Anterior cingulate cortex (tissue), 58 donors: ENCODE data around the gene FRMD4A.
"Not testable (repeated sequence)": the region's sequence is repeated elsewhere in the genome, so short reads cannot be mapped to it uniquely, and the experiment has no call there.

ENCODE experiments used
- DNase-seq, 58 donors: peaks; one replicate each; lab custom pipeline; 2025; lab: John Stamatoyannopoulos, UW

The FRMD4A gene

DNA sequence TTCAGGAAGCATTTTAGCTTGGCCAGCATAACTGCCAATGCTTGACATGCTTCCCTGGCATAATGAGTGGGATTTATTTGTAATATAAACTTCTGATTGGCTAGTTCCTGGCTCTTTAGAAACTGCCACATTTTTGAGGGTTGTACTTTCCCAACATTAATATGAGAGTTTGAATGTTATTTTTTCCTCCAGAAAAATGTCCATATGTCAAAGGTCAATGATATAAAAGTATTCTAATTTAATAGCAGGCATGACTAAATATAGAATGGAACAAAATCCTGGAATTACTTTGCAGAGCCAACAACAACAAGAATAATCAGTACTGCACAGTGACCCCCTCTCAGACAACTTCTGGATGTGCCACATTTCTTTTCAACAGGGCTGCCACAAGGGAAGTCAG, 391.3 kb downstream of the FRMD4A start:
- DNase-seq: no peak

DNA sequence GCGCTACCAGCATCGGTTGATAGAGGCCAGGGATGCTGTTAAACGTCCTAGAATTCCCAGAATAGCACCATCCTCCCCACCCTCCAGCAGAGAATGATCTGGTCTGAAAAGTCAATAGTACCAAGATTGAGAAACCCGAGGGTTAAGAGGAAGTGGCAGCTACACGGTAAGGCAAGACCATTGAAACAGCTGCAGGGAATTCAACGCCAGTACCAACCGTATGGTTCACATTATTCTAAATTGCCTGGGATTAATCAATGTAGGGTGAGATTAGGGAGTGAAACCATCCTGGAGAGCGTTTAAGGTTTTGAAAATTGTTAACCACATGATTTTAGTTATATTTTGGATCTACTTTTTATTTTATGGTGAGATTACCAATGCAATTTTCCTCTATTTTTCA, 391.8 kb downstream of the FRMD4A start:
- DNase-seq: no peak

DNA sequence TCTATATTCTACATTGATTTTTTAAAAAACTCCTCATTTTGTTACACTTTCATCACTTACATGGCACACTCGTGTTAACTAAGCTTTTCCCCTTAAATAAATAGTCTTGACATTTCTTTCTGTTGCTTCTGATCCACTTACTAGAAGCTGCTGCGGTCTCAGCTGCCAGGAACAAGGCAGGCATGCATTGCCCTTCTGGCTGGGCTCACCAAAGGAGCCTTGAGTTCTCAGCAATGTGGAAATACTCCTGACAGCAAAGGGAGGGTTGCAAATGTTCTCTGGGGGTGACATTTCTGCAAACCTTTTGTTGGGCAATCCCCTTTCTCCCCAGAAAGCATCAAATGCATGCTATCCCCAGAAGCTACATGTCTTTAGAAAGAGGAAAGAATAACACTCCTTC, 393.9 kb downstream of the FRMD4A start:
- DNase-seq: no peak

DNA sequence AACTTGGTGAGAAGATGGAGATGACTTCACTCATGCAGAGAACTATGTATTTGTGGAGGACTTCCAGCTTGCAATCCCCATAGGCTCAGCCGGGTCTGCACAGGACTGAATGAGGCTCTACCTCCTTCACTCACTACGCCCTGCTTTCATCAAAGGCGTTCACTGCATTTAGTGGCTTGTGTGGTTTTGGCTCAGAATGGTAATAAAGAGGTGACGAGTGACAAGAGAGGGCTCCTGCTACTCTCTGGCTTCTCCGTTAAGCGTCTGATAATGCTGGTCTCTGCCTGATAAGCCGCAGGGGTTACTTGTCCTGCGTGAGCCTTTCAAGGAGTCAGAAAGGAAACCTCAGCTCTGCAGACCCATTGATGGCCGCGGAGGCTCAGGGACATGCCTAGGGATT, 400.6 kb downstream of the FRMD4A start:
- no peak for DNase-seq

DNA sequence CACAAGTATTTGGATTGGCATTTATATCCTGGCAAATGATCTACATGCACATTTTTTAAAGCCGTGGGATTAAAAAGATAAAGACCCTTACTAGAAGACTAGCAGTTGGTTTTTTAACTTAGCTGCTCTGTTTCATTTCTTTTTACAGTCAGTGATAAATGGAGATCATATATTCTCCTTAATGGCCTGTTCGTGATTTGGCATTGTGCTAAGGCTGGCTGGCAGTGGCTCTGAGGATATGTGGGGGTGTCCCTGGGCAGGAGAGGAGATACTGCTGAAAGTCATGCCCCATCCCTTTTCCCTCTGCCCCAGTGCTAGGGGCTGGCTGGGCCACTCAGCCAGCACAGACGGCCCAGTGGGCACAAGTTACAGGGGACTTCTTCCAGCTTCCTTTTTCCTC, 402.3 kb downstream of the FRMD4A start:
- no peak for DNase-seq

DNA sequence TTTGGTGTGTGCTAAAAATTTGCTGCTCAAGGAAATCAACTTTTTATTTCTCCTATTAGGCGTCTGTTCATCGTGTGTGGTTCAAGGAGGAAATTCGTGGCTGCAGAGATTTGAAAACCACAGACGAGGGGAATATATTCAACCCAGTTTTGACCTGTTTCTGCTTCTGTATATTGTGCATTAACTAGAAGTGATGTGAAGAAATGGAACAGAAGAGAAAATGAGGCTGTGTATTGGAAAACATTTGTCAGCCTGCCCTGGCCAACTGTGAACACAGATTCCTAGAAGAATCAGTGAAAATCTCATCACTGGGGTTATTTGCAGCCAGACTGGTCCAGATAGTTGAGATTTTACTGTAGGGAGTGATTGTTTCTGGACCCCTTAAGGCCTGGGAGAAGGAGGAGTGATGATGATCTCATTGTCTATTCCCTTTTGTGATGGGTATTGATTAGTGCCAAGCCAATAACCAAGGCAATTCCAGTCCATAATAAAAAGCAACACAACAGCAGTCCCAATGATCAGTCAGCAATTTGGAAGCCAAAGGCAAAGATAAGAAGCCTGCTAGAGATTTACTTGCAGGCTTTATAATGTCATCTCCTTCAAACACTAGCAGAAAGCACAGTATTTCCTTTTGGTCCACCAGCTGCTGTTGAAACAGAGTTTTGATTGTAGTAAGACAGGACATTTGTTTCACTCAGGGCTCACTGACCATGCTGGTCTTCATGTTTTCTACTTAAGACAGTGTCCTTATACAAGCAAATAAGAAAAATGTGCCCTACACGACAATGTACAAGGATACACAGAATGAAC, 404.5 kb downstream of the FRMD4A start:
- DNase-seq: no peak

GRCh38 chr10:13924040-13924725, 406.5 kb downstream of the FRMD4A start:
- DNase-seq: no peak

- DNase-seq: no peak
These were observed 408.1 kb downstream of the FRMD4A start for GRCh38 chr10:13922586-13922985.

DNA sequence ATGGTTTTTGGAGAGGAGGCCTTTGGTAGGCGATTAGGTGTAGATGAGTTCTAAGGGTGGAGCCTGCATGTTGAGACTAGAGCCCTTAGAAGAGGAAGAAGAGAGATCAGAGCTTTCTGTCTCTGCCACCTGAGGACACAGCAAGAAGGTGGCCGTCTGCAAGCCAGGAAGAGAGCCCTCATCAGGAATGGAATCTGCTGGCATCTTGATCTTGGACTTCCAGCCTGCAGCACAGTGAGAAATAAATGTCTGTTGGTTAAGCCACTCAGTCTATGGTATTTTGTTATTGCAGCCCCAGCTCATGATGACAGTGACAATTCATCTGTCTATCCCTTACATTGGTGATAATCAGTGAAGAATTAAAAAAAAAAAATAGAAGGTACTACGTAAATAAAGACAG, 408.8 kb downstream of the FRMD4A start:
- no peak for DNase-seq

DNA sequence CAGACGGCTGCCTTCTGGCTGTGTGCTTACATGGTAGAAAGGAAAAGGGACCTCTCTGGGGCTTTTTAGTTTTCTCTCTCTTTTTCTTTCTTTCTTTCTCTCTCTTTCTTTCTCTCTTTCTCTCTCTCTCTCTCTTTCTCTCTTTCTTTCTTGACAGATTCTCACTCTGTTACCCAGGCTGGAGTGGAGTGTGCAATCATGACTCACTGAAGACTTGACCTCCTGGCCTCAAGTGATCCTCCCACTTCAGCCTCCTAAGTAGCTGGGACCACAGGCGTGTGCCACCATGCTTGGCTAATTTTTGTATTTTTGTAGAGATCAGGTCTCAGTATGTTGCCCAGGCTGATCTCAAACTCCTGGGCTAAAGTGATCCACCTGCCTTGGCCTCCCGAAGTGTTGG, 409.6 kb downstream of the FRMD4A start:
- DNase-seq: not testable (repeated sequence)

DNA sequence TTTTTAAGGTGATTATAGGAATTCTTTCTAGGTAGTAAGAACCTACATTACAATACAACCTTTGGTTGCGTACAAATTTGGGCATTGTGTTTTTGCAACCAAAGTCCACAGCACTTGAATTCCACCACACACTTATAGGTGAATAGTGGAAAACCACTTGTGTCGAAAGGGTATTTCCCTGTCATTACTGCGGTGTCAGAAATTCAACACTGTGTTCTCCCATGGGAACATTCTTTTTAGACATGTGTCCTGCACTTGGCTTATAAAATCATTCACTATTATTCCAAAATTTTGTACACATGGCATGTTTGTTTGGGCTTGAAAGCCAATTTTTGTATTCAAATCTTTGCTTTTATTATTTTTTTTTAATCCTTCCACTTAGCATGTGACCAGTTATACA, 410.3 kb downstream of the FRMD4A start:
- no peak for DNase-seq

- DNase-seq: no peak
These were observed 410.7 kb downstream of the FRMD4A start for GRCh38 chr10:13920031-13920430.

DNA sequence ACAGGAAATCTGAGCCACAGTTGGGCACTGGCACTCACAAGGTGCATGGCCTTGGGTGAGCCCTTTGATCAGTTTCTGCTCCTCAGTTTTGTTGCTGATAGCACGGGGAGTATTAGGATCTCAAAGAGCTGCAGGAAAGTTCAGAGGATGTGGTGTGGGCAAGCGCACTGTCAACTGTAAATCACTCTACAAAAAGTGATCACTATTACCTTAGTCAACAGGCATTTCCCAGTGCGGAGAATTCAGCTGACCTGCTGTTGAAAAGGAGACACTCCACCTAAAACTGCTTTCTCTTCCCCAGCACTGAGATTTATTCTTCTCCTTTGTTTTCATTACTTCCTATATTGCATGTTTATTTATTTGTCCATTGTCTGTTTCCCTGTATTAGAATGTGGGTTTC, 412.9 kb downstream of the FRMD4A start:
- no peak for DNase-seq

DNA sequence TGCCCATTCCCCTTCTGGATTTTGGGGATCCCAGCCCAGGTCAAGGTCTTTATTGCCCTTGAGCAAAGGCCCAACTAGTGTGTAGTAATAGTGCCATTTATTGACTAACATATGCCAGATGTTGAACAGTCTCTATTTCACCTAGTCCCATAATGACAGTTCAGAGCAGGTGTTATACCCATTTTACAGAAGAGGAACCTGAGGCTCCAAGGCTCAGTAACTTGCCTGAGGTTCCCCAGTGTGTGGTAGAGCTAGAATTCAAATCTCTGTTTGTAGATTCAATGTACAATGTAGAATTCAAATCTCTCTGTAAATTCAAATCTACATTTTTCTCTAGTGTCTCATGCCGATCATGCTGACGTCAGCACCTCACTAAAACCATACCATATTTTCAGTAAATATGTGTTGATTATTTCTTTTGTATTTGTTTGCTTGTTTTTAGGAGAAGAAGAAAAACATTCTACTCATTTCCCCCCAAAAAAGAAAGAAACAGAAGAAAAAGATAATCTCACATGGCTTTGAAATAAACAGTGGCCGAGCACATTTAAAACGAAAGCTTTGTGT, 414.3 kb downstream of the FRMD4A start:
- DNase-seq: no peak

- DNase-seq: peak in 51 of 58 donors; percentile 10 to 92 (median 66)
These were observed 415.0 kb downstream of the FRMD4A start for GRCh38 chr10:13915710-13916109.

- peak in 7 of 58 donors; percentile 6 to 21 (median 18) for DNase-seq
These were observed 416.8 kb downstream of the FRMD4A start for GRCh38 chr10:13913897-13914296.

DNA sequence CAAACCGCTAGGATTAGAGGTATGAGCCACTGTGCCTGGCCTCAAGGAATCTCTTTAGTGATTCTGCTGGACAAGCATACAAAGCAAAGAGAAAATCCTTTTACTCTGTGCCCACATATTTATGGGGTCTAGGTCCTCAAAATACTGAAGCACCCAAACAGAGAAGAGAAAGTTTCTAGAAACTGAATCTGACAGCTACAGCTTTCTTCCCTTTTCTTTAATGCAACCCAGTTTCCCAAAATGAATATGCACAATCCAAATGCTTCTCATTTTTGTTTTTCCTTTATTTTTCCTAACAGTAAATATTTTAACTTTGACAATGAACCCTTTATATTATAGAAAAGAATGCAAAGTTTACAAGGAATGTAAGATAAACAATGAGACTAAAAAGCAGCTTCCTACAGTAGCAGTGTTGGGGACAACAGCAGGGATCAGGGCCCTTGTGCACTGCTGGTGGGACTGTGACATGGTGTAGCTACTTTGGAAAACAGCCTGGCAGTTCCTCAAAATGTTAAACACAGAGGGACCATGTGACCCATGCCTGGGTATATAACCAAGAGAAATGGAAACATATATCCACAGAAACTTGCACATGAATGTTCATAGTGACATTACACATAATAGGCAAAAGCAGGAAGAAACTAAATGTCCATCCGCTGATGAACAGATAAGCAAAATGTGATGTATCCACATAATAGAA, 418.8 kb downstream of the FRMD4A start:
- DNase-seq: no peak

DNA sequence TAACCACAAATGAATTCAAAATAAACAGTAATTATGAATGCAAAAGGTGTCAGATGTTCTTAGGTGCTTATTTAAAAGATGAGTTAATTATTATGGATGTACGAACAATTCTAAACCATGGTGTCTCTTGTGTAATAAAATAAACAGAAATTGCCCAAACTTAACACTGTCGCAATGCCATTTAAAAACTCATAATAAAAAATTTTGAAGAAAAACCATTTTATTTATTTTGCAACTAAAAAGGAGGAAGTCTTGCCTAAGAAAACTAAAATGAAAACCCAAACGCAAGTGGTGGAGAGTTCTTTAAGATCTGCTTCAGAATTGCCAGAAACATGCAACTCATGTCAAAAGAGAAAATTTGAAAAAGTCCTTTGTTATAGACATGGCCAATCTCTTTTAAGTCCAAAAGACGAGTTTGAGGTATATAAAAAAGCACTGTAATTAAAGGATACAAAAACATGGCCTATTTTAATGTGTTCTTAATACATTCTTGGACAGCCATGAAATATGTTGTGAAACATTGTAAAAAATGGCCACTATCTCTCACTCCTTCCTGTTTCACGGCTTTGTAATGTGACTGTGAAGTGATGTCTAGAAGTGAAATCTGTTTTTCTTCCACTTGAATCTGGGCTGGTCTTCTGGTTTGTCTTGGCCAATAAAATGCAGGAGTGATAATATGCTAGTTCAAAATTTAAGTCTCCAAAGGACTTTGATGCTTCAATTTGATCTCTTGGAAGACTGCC, 421.0 kb downstream of the FRMD4A start:
- DNase-seq: no peak

GRCh38 chr10:13908475-13908874, 422.2 kb downstream of the FRMD4A start:
- no peak for DNase-seq

DNA sequence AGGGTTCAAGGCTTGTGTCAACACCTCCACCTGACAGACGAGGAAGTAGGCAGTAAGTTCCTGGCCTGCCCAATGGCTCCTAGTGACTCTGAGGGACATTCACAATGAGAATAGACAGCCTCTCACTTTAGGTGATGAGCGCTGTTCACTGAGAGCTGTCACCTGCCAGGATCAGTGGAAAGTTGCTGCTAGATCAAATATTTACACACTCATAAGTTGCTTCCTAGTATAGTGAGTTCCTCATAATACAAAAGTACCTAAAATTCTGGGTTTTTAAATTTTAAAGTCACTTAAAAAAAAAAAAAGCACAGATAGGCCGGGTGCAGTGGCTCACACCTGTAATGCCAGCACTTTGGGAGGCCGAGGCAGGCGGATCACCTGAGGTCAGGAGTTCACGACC, 423.2 kb downstream of the FRMD4A start:
- no peak for DNase-seq
